Prostate gland (tissue), 2 donors: Measurements from ENCODE around the gene MRPS14. TPM values are rescaled to one million over a fixed set of nuclear protein-coding genes. Genes with fewer than 3 reads are reported as not detected.

Source experiments
- DNase-seq: peaks from one replicate; pipeline ENCODE4 v3.0.0-alpha.2; 2019; ENCODE audit warnings: low spot score
- H3K27ac ChIP-seq, 2 donors: fragments of 200-600 bp; sonication (generic); 2 replicates each; pipeline ENCODE4 v1.5.1; 2017 to 2019
- H3K27me3 ChIP-seq: fragments of 200-600 bp; sonication (generic); replicated peaks from 2 replicates; pipeline ENCODE4 v1.5.1; 2019; ENCODE audit not compliant: insufficient read depth
- H3K36me3 ChIP-seq, 2 donors: fragments of 200-600 bp; sonication (generic); 1 replicate in 1 of 2; 2 replicates in 1 of 2; pipeline versions ENCODE4 v1.5.1 to v1.8.1; 2017 to 2019
- H3K4me1 ChIP-seq: fragments of 200-600 bp; sonication (generic); replicated peaks from 2 replicates; pipeline ENCODE4 v1.5.1; 2019
- H3K4me3 ChIP-seq, 2 donors: fragments of 200-600 bp; sonication (generic); 2 replicates each; pipeline ENCODE4 v1.5.1; 2017 to 2019
- H3K9me3 ChIP-seq: fragments of 200-600 bp; sonication (generic); 2 replicates; pipeline ENCODE4 v1.5.1; 2017
- CTCF ChIP-seq, 4 experiments: fragments of 200-600 bp in 2 of 4; fragments of 450-650 bp in 2 of 4; sonication (generic) in 2 of 4; IDR thresholded peaks; 1 replicate in 3 of 4; 2 replicates in 1 of 4; pipeline ENCODE4 v1.5.1; 2016 to 2019; ENCODE audit warnings: antibody characterized with exemption in 4 of 4, mild to moderate bottlenecking in 2 of 4, moderate library complexity in 2 of 4
- POLR2A ChIP-seq: fragments of 450-650 bp; IDR thresholded peaks from one replicate; pipeline ENCODE4 v1.6.1; 2016; ENCODE audit warnings: antibody characterized with exemption, mild to moderate bottlenecking
- POLR2AphosphoS5 ChIP-seq: sonication (generic); formaldehyde crosslinking; IDR thresholded peaks from one replicate; pipeline ENCODE4 v1.6.1; 2017; ENCODE audit warnings: antibody characterized with exemption
- WGBS: methylation state at CpG from one replicate; pipeline ENCODE4 v1.1.5; 2018; 5-methylcytosine and 5-hydroxymethylcytosine counted together
- intact Hi-C: fragments of 100-400 bp; cut with DNase I; formaldehyde crosslinking; loops from one replicate; pipeline ENCODE4 v1.14.2; 2022
- total RNA-seq, 2 donors: library from RNA; depleted of rRNA; stranded (reverse); fragments of >200 nt; gene quantifications; one replicate each; pipeline ENCODE4 v1.1.0, GENCODE V29; 2016

Gene MRPS14
- total RNA-seq, 2 donors from 2014 or later: 25.6 to 32.1 TPM

DNA sequence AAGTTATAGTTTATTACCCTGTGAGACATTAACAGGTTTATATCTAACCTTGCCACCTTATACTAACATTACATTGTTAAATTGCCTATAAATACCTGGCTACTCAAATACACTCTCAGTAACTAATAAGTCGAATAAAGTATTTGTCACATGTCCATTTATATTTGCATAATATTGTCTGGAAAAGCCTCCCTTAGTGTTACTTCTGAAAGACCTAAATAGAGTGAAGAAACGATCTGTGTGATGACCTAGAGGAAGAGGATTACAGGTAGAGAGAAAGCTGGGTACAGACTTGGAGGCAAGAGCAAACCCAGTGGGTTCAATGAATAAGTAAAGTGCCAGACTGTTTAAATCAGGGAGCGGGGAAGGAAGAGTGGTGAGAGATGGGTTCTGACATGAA, 26.2 kb downstream of the MRPS14 start:
- Histone ChIP-seq H3K27me3 (no peaks in the 10 kb centered on the region), H3K9me3 (no peaks in the 10 kb centered on the region), H3K4me3 (no peak overlapping the region), H3K36me3 (no peaks in the 10 kb centered on the region), H3K27ac (no peak overlapping the region), H3K4me1 (no peaks in the 10 kb centered on the region)
- intact Hi-C loops: loop anchor here (5.0 kb wide), 1 partner anchor 225 kb away; no protein-coding TSS in a partner anchor
- no peak for DNase-seq
- 41% methylated on average over 3 of the region's 3 CpGs for WGBS
- TF ChIP-seq CTCF (IDR thresholded peaks at IDR 0.05): no peak
- no peak for TF ChIP-seq POLR2AphosphoS5
- TF ChIP-seq POLR2A: no peak

GRCh38 chr1:174996476-174996875, 26.7 kb downstream of the MRPS14 start:
- no peak overlapping the region for H3K4me3 ChIP-seq
- no peaks in the 10 kb centered on the region for H3K36me3 ChIP-seq
- no peak for DNase-seq
- H3K27me3 ChIP-seq: no peaks in the 10 kb centered on the region
- no peaks in the 10 kb centered on the region for H3K9me3 ChIP-seq
- intact Hi-C loops: loop anchor here (5.0 kb wide), 1 partner anchor 224 kb away; no protein-coding TSS in a partner anchor
- 41% methylated on average over 1 of the region's 1 CpG for WGBS
- no peaks in the 10 kb centered on the region for H3K4me1 ChIP-seq
- TF ChIP-seq POLR2A: no peak
- no peak for TF ChIP-seq POLR2AphosphoS5
- no peak for TF ChIP-seq CTCF (IDR thresholded peaks at IDR 0.05)
- H3K27ac ChIP-seq: no peak overlapping the region

- intact Hi-C loops: loop anchor here (5.0 kb wide), 1 partner anchor 224 kb away; no protein-coding TSS in a partner anchor
- no peak for DNase-seq
- 91% methylated on average over 1 of the region's 1 CpG for WGBS
- TF ChIP-seq POLR2AphosphoS5 (no peak), CTCF (IDR thresholded peaks at IDR 0.05) (no peak), POLR2A (no peak)
- no peaks in the 10 kb centered on the region for H3K4me1 ChIP-seq
- no peak overlapping the region for H3K4me3 ChIP-seq
- H3K27me3 ChIP-seq: no peaks in the 10 kb centered on the region
- H3K36me3 ChIP-seq: no peaks in the 10 kb centered on the region
- H3K9me3 ChIP-seq: no peaks in the 10 kb centered on the region
- H3K27ac ChIP-seq: no peak overlapping the region
Observed at GRCh38 chr1:174995916-174996315, 27.3 kb downstream of the MRPS14 start.

DNA sequence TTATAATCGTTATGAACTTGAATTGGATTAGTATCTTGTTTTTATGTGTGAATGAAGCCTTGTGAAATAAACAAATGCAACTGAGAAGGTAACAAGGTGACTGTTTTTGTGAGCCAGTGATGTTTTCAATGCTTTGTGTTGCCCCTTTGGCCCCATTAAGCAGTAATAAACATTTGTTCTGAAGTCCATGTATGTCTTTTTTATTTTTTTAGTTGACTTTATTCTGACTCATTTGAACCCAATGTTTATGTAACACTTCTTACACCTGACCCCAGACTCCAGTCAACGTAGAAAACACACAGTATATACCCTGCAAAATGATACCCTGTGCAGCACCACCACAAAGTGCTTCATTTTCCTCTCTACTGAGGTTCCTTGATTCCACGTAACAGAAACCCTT, 28.1 kb downstream of the MRPS14 start:
- DNase-seq: no peak

More for the DNA sequence above, 28.1 kb downstream of the MRPS14 start:
- intact Hi-C loops: loop anchor here (5.0 kb wide), 1 partner anchor 223 kb away; no protein-coding TSS in a partner anchor
- Histone ChIP-seq H3K4me3 (no peak overlapping the region), H3K36me3 (no peaks in the 10 kb centered on the region), H3K9me3 (no peaks in the 10 kb centered on the region), H3K27ac (no peak overlapping the region), H3K4me1 (no peaks in the 10 kb centered on the region), H3K27me3 (no peaks in the 10 kb centered on the region)
- WGBS: 71% methylated on average over 3 of the region's 3 CpGs
- TF ChIP-seq CTCF (IDR thresholded peaks at IDR 0.05) (no peak), POLR2AphosphoS5 (no peak), POLR2A (no peak)
